ENCODE results near the gene ATP5F1E. TPM values are rescaled to one million over a fixed set of nuclear protein-coding genes. Genes with fewer than 3 reads are reported as not detected.
A peak's percentile ranks its signal among the peaks of the same experiment; 100 is the strongest.

Gene ATP5F1E
- total and polyA plus RNA-seq, 10 of the 15 experiments (the other 5 are each of a cell fraction or from before 2014, with no cell fraction given), result 49.0 to 407 (median 117) TPM

GRCh38 chr20:59027741-59028320, 4.3 kb downstream of the ATP5F1E start:
- Histone ChIP-seq H3K27ac (ENCODE audit: control insufficient read depth, insufficient read depth) (no peak overlapping the region), H3K4me1 (ENCODE audit: control insufficient read depth, insufficient read depth, low read length) (no peaks in the 10 kb centered on the region; the same call in 1 of the 2 replicates), H3K79me2 (ENCODE audit: control insufficient read depth, insufficient read depth, low read length) (peaks cover 55% of the 10 kb centered on the region), H2AFZ (ENCODE audit: control insufficient read depth, low read depth, low read length) (no peak overlapping the region), H3K27me3 (replicated peaks in 1 of 2; ENCODE audit: control insufficient read depth in 2 of 2, insufficient read depth in 2 of 2, low read length in 1 of 2) (no peaks in the 10 kb centered on the region), H4K20me1 (ENCODE audit: control insufficient read depth, insufficient read depth) (no peaks in the 10 kb centered on the region), H3K36me3 (ENCODE audit: control insufficient read depth in 2 of 2, insufficient read depth in 2 of 2, low read length in 1 of 2) (peaks cover 12 to 25% of the 10 kb centered on the region in 2 experiments), H3K4me3 (peak overlapping the region; percentile 15; the same call in 1 of the 2 replicates), H3K9me3 (replicated peaks; ENCODE audit: control insufficient read depth, insufficient read depth, low read length) (no peaks in the 10 kb centered on the region), H3K9ac (ENCODE audit: control insufficient read depth, insufficient read depth, low read length) (no peak overlapping the region), H3K4me2 (ENCODE audit: control insufficient read depth, insufficient read depth) (no peak overlapping the region)
- RAD21 ChIA-PET (ENCODE audit: unreplicated experiment), result interaction anchor here (1.6 kb wide), 1 partner anchor 123 kb away, joined by 4 read pairs; no protein-coding TSS in a partner anchor
- no peak for TF ChIP-seq SRF (IDR thresholded peaks at IDR 0.05; ENCODE audit: low read depth in 2 of 2, low read length in 2 of 2)
- TF ChIP-seq MYC (IDR thresholded peaks at IDR 0.05; ENCODE audit: insufficient read depth, insufficient read length, insufficient replicate concordance, low read length, severe bottlenecking), result no peak
- in situ Hi-C loops (cut with MboI) (no loop called here), intact Hi-C loops (cut with micrococcal nuclease; ENCODE audit: unreplicated experiment) (no loop called here)
- DNase-seq (ENCODE audit: low read depth, low spot score) (no peak), ATAC-seq (no peak), FAIRE-seq (no peak)
- CTCF ChIA-PET, result interaction anchor here (1.6 kb wide), 1 partner anchor 17 kb away, joined by 3 read pairs; no protein-coding TSS in a partner anchor
- BruUV-seq (replicated peaks), result no TSS peak
- POLR2A ChIA-PET, result interaction anchor here (0.6 to 1.1 kb wide), 3 partner anchors 20 to 374 kb away, joined by 3 to 4 read pairs (median 3); no protein-coding TSS in a partner anchor
- SMC1A ChIA-PET (ENCODE audit: uncharacterized antibody, unreplicated experiment), result interaction anchor here (0.7 to 2.2 kb wide), 6 partner anchors 17 to 120 kb away, joined by 3 to 10 read pairs (median 4); no protein-coding TSS in a partner anchor
- WGBS (ENCODE audit: insufficient coverage, insufficient replicate concordance, low lambda C conversion rate, missing lambda C conversion rate), result 94% methylated on average over 8 of the region's 8 CpGs

DNA sequence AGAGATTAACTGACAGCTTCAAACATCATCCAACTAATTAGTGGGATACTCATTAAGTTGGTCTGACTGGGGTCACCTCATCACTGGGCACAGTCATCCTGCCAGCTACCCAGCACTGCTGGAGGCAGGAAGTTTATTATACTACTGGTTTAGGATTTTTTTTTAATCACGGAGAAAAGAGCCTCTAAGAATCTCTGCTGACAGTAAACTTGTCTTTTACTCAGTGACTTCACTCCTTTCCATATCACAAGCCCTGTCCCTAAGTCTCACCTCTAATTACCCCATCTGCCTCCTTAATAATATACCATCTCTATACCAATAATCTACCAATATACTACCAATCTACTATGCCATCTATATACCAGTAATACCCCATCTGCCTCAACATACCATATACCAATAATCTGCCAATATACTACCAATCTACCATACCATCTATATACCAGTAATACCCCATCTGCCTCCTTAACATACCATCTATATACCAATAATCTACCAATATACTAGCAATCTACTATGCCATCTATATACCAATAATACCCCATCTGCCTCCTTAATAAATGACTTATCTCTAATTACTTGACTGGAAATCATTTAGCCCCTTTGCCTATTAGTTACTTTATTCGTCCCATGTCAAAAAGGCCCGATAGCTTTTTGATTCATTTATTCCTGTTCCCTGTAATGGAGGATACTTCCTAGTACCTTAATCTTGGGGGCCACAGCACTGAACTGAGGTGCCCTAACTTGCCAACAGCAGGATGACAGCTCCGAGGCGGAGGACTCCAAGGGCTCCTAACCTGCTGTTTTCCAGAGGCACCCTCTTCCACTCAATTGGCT, 5.0 kb downstream of the ATP5F1E start:
- RAD21 ChIA-PET (ENCODE audit: unreplicated experiment), result interaction anchor here (0.8 kb wide), 1 partner anchor 45 kb away, joined by 3 read pairs; no protein-coding TSS in a partner anchor
- 93% methylated on average over 5 of the region's 5 CpGs for WGBS (ENCODE audit: insufficient coverage, insufficient replicate concordance, low lambda C conversion rate, missing lambda C conversion rate)

More for the DNA sequence above, 5.0 kb downstream of the ATP5F1E start:
- DNase-seq (ENCODE audit: low read depth, low spot score) (no peak), ATAC-seq (no peak), FAIRE-seq (no peak)
- POLR2A ChIA-PET, result interaction anchor here (1.0 kb wide), 1 partner anchor 19 kb away, joined by 3 read pairs; no protein-coding TSS in a partner anchor
- in situ Hi-C loops (cut with MboI) (no loop called here), intact Hi-C loops (cut with micrococcal nuclease; ENCODE audit: unreplicated experiment) (no loop called here)
- H3K4me2 ChIP-seq (ENCODE audit: control insufficient read depth, insufficient read depth), result peak overlapping the region; percentile 13; the same call in 1 of the 2 replicates
- CTCF ChIA-PET, result interaction anchor here (1.6 kb wide), 1 partner anchor 16 kb away, joined by 3 read pairs; no protein-coding TSS in a partner anchor
- SMC1A ChIA-PET (ENCODE audit: uncharacterized antibody, unreplicated experiment), result interaction anchor here (0.7 to 1.1 kb wide), 4 partner anchors 17 to 157 kb away, joined by 3 to 8 read pairs (median 3); no protein-coding TSS in a partner anchor
- H3K9me3 ChIP-seq (replicated peaks; ENCODE audit: control insufficient read depth, insufficient read depth, low read length), result no peaks in the 10 kb centered on the region
- H2AFZ ChIP-seq (ENCODE audit: control insufficient read depth, low read depth, low read length), result no peak overlapping the region
- H3K27ac ChIP-seq (ENCODE audit: control insufficient read depth, insufficient read depth), result no peak overlapping the region
- peaks cover 54% of the 10 kb centered on the region for H3K79me2 ChIP-seq (ENCODE audit: control insufficient read depth, insufficient read depth, low read length)
- no peaks in the 10 kb centered on the region for H3K27me3 ChIP-seq (replicated peaks in 1 of 2; ENCODE audit: control insufficient read depth in 2 of 2, insufficient read depth in 2 of 2, low read length in 1 of 2)
- no peaks in the 10 kb centered on the region for H4K20me1 ChIP-seq (ENCODE audit: control insufficient read depth, insufficient read depth)
- peaks cover 13 to 30% of the 10 kb centered on the region in 2 experiments for H3K36me3 ChIP-seq (ENCODE audit: control insufficient read depth in 2 of 2, insufficient read depth in 2 of 2, low read length in 1 of 2)
- no peak overlapping the region; the same call in 1 of the 2 replicates for H3K4me3 ChIP-seq
- TF ChIP-seq E2F8 (IDR thresholded peaks at IDR 0.05; ENCODE audit: low read depth, partially characterized antibody) (no peak), SIN3A (IDR thresholded peaks at IDR 0.05; ENCODE audit: low read depth, low read length) (no peak)
- no peaks in the 10 kb centered on the region; the same call in 1 of the 2 replicates for H3K4me1 ChIP-seq (ENCODE audit: control insufficient read depth, insufficient read depth, low read length)
- no TSS peak for BruUV-seq (replicated peaks)
- no peak overlapping the region for H3K9ac ChIP-seq (ENCODE audit: control insufficient read depth, insufficient read depth, low read length)

Data from GM12878 (cell line).